Endothelial cell of umbilical vein (primary cell): ENCODE results near the gene FTO. TPM values are rescaled to one million over a fixed set of nuclear protein-coding genes. Genes with fewer than 3 reads are reported as not detected.

Source experiments
- BruUV-seq: library from RNA; stranded (reverse); fragments of 400-500 nt; replicated peaks from 2 replicates; lab custom pipeline; 2021; lab: Mats Ljungman, UMichigan
- CTCF ChIA-PET: fragments of 300-600, 350-600 bp; sonication (Branson Sonifier 250); formaldehyde crosslinking; loops from one replicate; lab custom pipeline; 2021; ENCODE audit warnings: antibody characterized with exemption, inconsistent platforms; lab: Charles Lee
- POLR2A ChIA-PET: fragments of 300-600, 350-600 bp; sonication (Branson Sonifier 250); formaldehyde crosslinking; loops from one replicate; lab custom pipeline; 2021; ENCODE audit warnings: antibody characterized with exemption, inconsistent platforms; lab: Charles Lee
- DNase-seq: peaks from one replicate; pipeline ENCODE4 v3.0.0-alpha.2; 2011; ENCODE audit warnings: low read depth, low spot score
- FAIRE-seq: peaks from 2 replicates; lab custom pipeline; 2011; peaks lifted over from hg19 to GRCh38; lab: Jason Lieb, UNC
- H2AFZ ChIP-seq: 2 replicates; pipeline ENCODE4 v1.6.0; 2012; ENCODE audit warnings: low read depth, low read length, control low read depth, inconsistent platforms
- H3K27ac ChIP-seq: 2 replicates; pipeline ENCODE4 v1.5.1; 2011; ENCODE audit warnings: low read depth, mild to moderate bottlenecking, control low read depth, low read length, moderate library complexity; ENCODE audit not compliant: insufficient read depth
- H3K27me3 ChIP-seq, 2 experiments: 2 replicates each; pipeline versions ENCODE4 v1.6.0 to v1.6.1; 2011; ENCODE audit warnings: low read length in 2 of 2, mixed read lengths in 1 of 2; ENCODE audit not compliant: control insufficient read depth in 2 of 2, insufficient read depth in 2 of 2
- H3K36me3 ChIP-seq, 2 experiments: 2 replicates in 1 of 2; 3 replicates in 1 of 2; pipeline ENCODE4 v1.5.1; 2011; ENCODE audit warnings: low read length in 2 of 2, mild to moderate bottlenecking in 1 of 2, moderate library complexity in 1 of 2; ENCODE audit not compliant: control insufficient read depth in 2 of 2, insufficient read depth in 2 of 2; ENCODE audit errors: extremely low read depth in 1 of 2
- H3K4me1 ChIP-seq: 3 replicates; pipeline ENCODE4 v1.5.1; 2011; ENCODE audit warnings: mild to moderate bottlenecking, low read length; ENCODE audit not compliant: control insufficient read depth, insufficient read depth; ENCODE audit errors: extremely low read depth
- H3K4me2 ChIP-seq: 2 replicates; pipeline ENCODE4 v1.6.1; 2011; ENCODE audit warnings: low read length, control low read depth, mixed read lengths; ENCODE audit not compliant: insufficient read depth
- H3K4me3 ChIP-seq, 3 experiments: fragments of 200-600 bp in 1 of 3; sonication (generic), shearing (Covaris generic) in 1 of 3; replicated peaks in 1 of 3; 2 replicates each; pipeline ENCODE4 v1.5.1; 2011 to 2016; ENCODE audit warnings: control low read depth in 3 of 3, low read length in 3 of 3, mild to moderate bottlenecking in 2 of 3, inconsistent platforms in 1 of 3, low read depth in 1 of 3, moderate library complexity in 1 of 3; ENCODE audit not compliant: insufficient read depth in 1 of 3
- H3K79me2 ChIP-seq: 2 replicates; pipeline ENCODE4 v1.6.0; 2012; ENCODE audit warnings: low read length, inconsistent platforms; ENCODE audit not compliant: control insufficient read depth, insufficient read depth
- H3K9ac ChIP-seq: replicated peaks from 2 replicates; pipeline ENCODE3; 2011; ENCODE audit warnings: low read length, control low read depth; ENCODE audit not compliant: insufficient read depth; ENCODE audit errors: extremely low read depth
- H3K9me1 ChIP-seq: replicated peaks from 3 replicates; pipeline ENCODE4 v1.6.0; 2011; ENCODE audit warnings: mild to moderate bottlenecking, low read length; ENCODE audit not compliant: control insufficient read depth, insufficient read depth; ENCODE audit errors: extremely low read depth
- H3K9me3 ChIP-seq: replicated peaks from 2 replicates; pipeline ENCODE4 v1.5.1; 2012; ENCODE audit warnings: low read length, inconsistent platforms; ENCODE audit not compliant: control insufficient read depth, insufficient read depth
- H4K20me1 ChIP-seq: replicated peaks from 2 replicates; pipeline ENCODE3; 2011; ENCODE audit warnings: mild to moderate bottlenecking, low read length; ENCODE audit not compliant: control insufficient read depth, insufficient read depth; ENCODE audit errors: extremely low read depth
- EZH2 ChIP-seq: IDR thresholded peaks from 2 replicates; pipeline ENCODE4 v1.6.1; 2012; ENCODE audit warnings: borderline replicate concordance, low read depth, mild to moderate bottlenecking, moderate library complexity, low read length, inconsistent platforms; ENCODE audit not compliant: severe bottlenecking
- FOS ChIP-seq: IDR thresholded peaks from 2 replicates; pipeline ENCODE4 v1.6.1; 2011; ENCODE audit warnings: mild to moderate bottlenecking, low read length, moderate library complexity, borderline replicate concordance; ENCODE audit not compliant: insufficient read depth
- GATA2 ChIP-seq: IDR thresholded peaks from 2 replicates; pipeline ENCODE4 v1.7.0; 2011; ENCODE audit warnings: low read depth, mild to moderate bottlenecking, moderate library complexity, mixed read lengths, low read length; ENCODE audit not compliant: insufficient read length, insufficient read depth
- JUN ChIP-seq: IDR thresholded peaks from 2 replicates; pipeline ENCODE4 v1.6.1; 2011; ENCODE audit warnings: borderline replicate concordance, low read depth; ENCODE audit not compliant: insufficient read length, insufficient read depth
- MAX ChIP-seq: IDR thresholded peaks from 2 replicates; pipeline ENCODE4 v1.6.1; 2011; ENCODE audit not compliant: insufficient read depth, insufficient read length
- MYC ChIP-seq: IDR thresholded peaks from one replicate; pipeline ENCODE4 v1.6.1; 2011; ENCODE audit warnings: mild to moderate bottlenecking, low read depth, low read length
- POLR2A ChIP-seq: IDR thresholded peaks from 2 replicates; pipeline ENCODE4 v1.6.1; 2012; ENCODE audit warnings: low read depth, mild to moderate bottlenecking, control low read depth, low read length
- POLR2AphosphoS5 ChIP-seq: IDR thresholded peaks from 2 replicates; pipeline ENCODE4 v1.6.1; 2012; ENCODE audit warnings: low read depth, mild to moderate bottlenecking, control low read depth, low read length, moderate library complexity; ENCODE audit not compliant: insufficient read depth
- dilution Hi-C: fragments of 300-500 bp; cut with MboI; formaldehyde crosslinking; loops from one replicate; pipeline ENCODE4 v1.15.0; 2019; ENCODE audit warnings: low sequenced_read_pairs; ENCODE audit not compliant: extremely low pct_ligation_motif_present
- intact Hi-C: fragments of 100-400 bp; cut with micrococcal nuclease; formaldehyde crosslinking; loops from one replicate; pipeline ENCODE4 v1.10.0; 2022
- polyA plus RNA-seq, 4 experiments: library from polyadenylated mRNA; depleted of rRNA in 3 of 4; stranded (reverse) in 3 of 4; unstranded in 1 of 4; fragments of >200 nt; gene quantifications; 2 replicates each; pipeline versions ENCODE4 v1.2.1 to v1.2.3, GENCODE V29; 2011 to 2012; ENCODE audit warnings: missing spikeins in 1 of 4
- total RNA-seq: library from RNA; stranded (reverse); gene quantifications from 2 replicates; pipeline ENCODE4 v1.2.3, GENCODE V29; 2021
- TF ChIP-seq, protein P1 (sequence below), 2 donors: IDR thresholded peaks; 1 replicate in 1 of 2; 2 replicates in 1 of 2; pipeline ENCODE4 v1.5.1; 2011; ENCODE audit warnings: low read length in 2 of 2, mild to moderate bottlenecking in 2 of 2, moderate library complexity in 2 of 2, control low read depth in 1 of 2, inconsistent platforms in 1 of 2, low read depth in 1 of 2; ENCODE audit not compliant: insufficient read depth in 1 of 2; ENCODE audit errors: extremely low read depth in 1 of 2

The FTO gene
- total and polyA plus RNA-seq, 2 donors (not counting 3 experiments of a cell fraction or from before 2014, with no cell fraction given): 48.6 to 87.1 TPM

GRCh38 chr16:53755026-53755910 is 51.3 kb downstream of the FTO start:
- intact Hi-C loops (no loop called here), dilution Hi-C loops (no loop called here)
- BruUV-seq: no TSS peak
- H4K20me1 ChIP-seq: no peaks in the 10 kb centered on the region
- no peak overlapping the region for H3K27ac ChIP-seq
- FAIRE-seq (no peak), DNase-seq (no peak)
- no peak overlapping the region for H2AFZ ChIP-seq
- no peaks in the 10 kb centered on the region for H3K27me3 ChIP-seq
- TF ChIP-seq POLR2A (no peak), FOS (no peak)
- H3K36me3 ChIP-seq: no peaks in the 10 kb centered on the region
- ChIA-PET POLR2A (no interaction called here), CTCF (interaction anchor here (1.4 to 9.8 kb wide), 2 partner anchors 12 to 75 kb away, joined by 3 to 57 read pairs; no protein-coding TSS in a partner anchor)
- no peak overlapping the region for H3K9ac ChIP-seq
- H3K9me3 ChIP-seq: no peaks in the 10 kb centered on the region
- H3K4me2 ChIP-seq: no peak overlapping the region
- no peaks in the 10 kb centered on the region for H3K79me2 ChIP-seq
- H3K9me1 ChIP-seq: no peaks in the 10 kb centered on the region
- no peak overlapping the region for H3K4me3 ChIP-seq
- no peaks in the 10 kb centered on the region for H3K4me1 ChIP-seq

- H3K79me2 ChIP-seq: no peaks in the 10 kb centered on the region
- intact Hi-C loops (no loop called here), dilution Hi-C loops (no loop called here)
- no peaks in the 10 kb centered on the region for H3K27me3 ChIP-seq
- H3K9ac ChIP-seq: no peak overlapping the region
- H3K4me3 ChIP-seq: no peak overlapping the region
- CTCF ChIA-PET: interaction anchor here (9.8 kb wide), 1 partner anchor 13 kb away, joined by 57 read pairs; no protein-coding TSS in a partner anchor
- H4K20me1 ChIP-seq: no peaks in the 10 kb centered on the region
- no TSS peak for BruUV-seq
- H3K27ac ChIP-seq: no peak overlapping the region
- DNase-seq (no peak), FAIRE-seq (no peak)
- no peak overlapping the region for H3K4me2 ChIP-seq
- no peak overlapping the region for H2AFZ ChIP-seq
- no peaks in the 10 kb centered on the region for H3K9me3 ChIP-seq
- no peaks in the 10 kb centered on the region for H3K4me1 ChIP-seq
- no peaks in the 10 kb centered on the region for H3K9me1 ChIP-seq
- no peaks in the 10 kb centered on the region for H3K36me3 ChIP-seq
- POLR2A ChIA-PET: no interaction called here
- TF ChIP-seq GATA2: no peak
- TF ChIP-seq POLR2AphosphoS5: no peak
- no peak for TF ChIP-seq POLR2A
- TF ChIP-seq FOS: no peak
- TF ChIP-seq EZH2: no peak
- TF ChIP-seq JUN: no peak
- no peak for TF ChIP-seq MYC
- TF ChIP-seq, protein P1, sequence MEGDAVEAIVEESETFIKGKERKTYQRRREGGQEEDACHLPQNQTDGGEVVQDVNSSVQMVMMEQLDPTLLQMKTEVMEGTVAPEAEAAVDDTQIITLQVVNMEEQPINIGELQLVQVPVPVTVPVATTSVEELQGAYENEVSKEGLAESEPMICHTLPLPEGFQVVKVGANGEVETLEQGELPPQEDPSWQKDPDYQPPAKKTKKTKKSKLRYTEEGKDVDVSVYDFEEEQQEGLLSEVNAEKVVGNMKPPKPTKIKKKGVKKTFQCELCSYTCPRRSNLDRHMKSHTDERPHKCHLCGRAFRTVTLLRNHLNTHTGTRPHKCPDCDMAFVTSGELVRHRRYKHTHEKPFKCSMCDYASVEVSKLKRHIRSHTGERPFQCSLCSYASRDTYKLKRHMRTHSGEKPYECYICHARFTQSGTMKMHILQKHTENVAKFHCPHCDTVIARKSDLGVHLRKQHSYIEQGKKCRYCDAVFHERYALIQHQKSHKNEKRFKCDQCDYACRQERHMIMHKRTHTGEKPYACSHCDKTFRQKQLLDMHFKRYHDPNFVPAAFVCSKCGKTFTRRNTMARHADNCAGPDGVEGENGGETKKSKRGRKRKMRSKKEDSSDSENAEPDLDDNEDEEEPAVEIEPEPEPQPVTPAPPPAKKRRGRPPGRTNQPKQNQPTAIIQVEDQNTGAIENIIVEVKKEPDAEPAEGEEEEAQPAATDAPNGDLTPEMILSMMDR (IDR thresholded peaks at IDR 0.05; ENCODE audit: extremely low read depth in 1 of 2, insufficient read depth in 1 of 2, low read depth in 1 of 2, low read length in 2 of 2): no peak
- TF ChIP-seq MAX: no peak
Measured at GRCh38 chr16:53756275-53756996, 52.5 kb downstream of the FTO start.
